Spleen (tissue), 7 donors: ENCODE data around the gene MPDU1.

ENCODE experiments used
- POLR2A ChIP-seq, 3 donors: fragments of 450-650 bp; IDR thresholded peaks; one replicate each; pipeline ENCODE4 v1.5.1; 2017; ENCODE audit warnings: antibody characterized with exemption in 3 of 3, mild to moderate bottlenecking in 1 of 3
- TF ChIP-seq, protein P1 (sequence below), 11 experiments: fragments of 200-600 bp in 7 of 11; fragments of 450-650 bp in 4 of 11; sonication (generic) in 4 of 11; IDR thresholded peaks in 8 of 11; conservative IDR thresholded peaks in 3 of 11; 1 replicate in 7 of 11; 2 replicates in 4 of 11; pipeline versions ENCODE4 v1.4.0 to v1.8.0; 2016 to 2021; ENCODE audit warnings: antibody characterized with exemption in 11 of 11, inconsistent platforms in 4 of 11, mild to moderate bottlenecking in 1 of 11
- donor health status: DM: no; HTN: no; CAD: no; lungs with moderate emphysema.
- donor health status: DM: no; HTN: no; CAD: no.
- donor health status: DM: no; HTN: no; CAD: no.

GRCh38 chr17:7577327-7578199 lies 6.1 kb upstream of the MPDU1 start:
- TF ChIP-seq, protein P1, sequence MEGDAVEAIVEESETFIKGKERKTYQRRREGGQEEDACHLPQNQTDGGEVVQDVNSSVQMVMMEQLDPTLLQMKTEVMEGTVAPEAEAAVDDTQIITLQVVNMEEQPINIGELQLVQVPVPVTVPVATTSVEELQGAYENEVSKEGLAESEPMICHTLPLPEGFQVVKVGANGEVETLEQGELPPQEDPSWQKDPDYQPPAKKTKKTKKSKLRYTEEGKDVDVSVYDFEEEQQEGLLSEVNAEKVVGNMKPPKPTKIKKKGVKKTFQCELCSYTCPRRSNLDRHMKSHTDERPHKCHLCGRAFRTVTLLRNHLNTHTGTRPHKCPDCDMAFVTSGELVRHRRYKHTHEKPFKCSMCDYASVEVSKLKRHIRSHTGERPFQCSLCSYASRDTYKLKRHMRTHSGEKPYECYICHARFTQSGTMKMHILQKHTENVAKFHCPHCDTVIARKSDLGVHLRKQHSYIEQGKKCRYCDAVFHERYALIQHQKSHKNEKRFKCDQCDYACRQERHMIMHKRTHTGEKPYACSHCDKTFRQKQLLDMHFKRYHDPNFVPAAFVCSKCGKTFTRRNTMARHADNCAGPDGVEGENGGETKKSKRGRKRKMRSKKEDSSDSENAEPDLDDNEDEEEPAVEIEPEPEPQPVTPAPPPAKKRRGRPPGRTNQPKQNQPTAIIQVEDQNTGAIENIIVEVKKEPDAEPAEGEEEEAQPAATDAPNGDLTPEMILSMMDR (IDR thresholded peaks at IDR 0.05 in 8 of 11, conservative IDR thresholded peaks at IDR 0.05 in 3 of 11), result no peak
- TF ChIP-seq POLR2A (IDR thresholded peaks at IDR 0.05), result no peak
